ENCODE measurements around the gene ETFA. TPM values are rescaled to one million over a fixed set of nuclear protein-coding genes. Genes with fewer than 3 reads are reported as not detected.
A peak's percentile ranks its signal among the peaks of the same experiment; 100 is the strongest.

Gene ETFA
- total RNA-seq, 1 donor from 2014 or later, result 68.7 TPM

GRCh38 chr15:76345880-76346668, 34.8 kb upstream of the ETFA start:
- Histone ChIP-seq H3K36me3 (ENCODE audit: control insufficient read depth, insufficient read depth, low read length) (no peaks in the 10 kb centered on the region), H3K27me3 (ENCODE audit: control insufficient read depth, insufficient read depth, low read length) (peaks cover 63% of the 10 kb centered on the region), H3K4me3 (ENCODE audit: low read depth, low read length) (peak overlapping the region; percentile 18)
- TF ChIP-seq, protein P1, sequence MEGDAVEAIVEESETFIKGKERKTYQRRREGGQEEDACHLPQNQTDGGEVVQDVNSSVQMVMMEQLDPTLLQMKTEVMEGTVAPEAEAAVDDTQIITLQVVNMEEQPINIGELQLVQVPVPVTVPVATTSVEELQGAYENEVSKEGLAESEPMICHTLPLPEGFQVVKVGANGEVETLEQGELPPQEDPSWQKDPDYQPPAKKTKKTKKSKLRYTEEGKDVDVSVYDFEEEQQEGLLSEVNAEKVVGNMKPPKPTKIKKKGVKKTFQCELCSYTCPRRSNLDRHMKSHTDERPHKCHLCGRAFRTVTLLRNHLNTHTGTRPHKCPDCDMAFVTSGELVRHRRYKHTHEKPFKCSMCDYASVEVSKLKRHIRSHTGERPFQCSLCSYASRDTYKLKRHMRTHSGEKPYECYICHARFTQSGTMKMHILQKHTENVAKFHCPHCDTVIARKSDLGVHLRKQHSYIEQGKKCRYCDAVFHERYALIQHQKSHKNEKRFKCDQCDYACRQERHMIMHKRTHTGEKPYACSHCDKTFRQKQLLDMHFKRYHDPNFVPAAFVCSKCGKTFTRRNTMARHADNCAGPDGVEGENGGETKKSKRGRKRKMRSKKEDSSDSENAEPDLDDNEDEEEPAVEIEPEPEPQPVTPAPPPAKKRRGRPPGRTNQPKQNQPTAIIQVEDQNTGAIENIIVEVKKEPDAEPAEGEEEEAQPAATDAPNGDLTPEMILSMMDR (IDR thresholded peaks at IDR 0.05; ENCODE audit: insufficient read depth, low read length, poor library complexity, severe bottlenecking), result no peak
- no peak for DNase-seq (ENCODE audit: low read depth)

GRCh38 chr15:76345583-76345879, 34.3 kb upstream of the ETFA start:
- no peak for DNase-seq (ENCODE audit: low read depth)
- Histone ChIP-seq H3K4me3 (ENCODE audit: low read depth, low read length) (no peak overlapping the region), H3K27me3 (ENCODE audit: control insufficient read depth, insufficient read depth, low read length) (peaks cover 68% of the 10 kb centered on the region), H3K36me3 (ENCODE audit: control insufficient read depth, insufficient read depth, low read length) (no peaks in the 10 kb centered on the region)
- TF ChIP-seq, protein P1 (IDR thresholded peaks at IDR 0.05; ENCODE audit: insufficient read depth, low read length, poor library complexity, severe bottlenecking), result no peak

DNA sequence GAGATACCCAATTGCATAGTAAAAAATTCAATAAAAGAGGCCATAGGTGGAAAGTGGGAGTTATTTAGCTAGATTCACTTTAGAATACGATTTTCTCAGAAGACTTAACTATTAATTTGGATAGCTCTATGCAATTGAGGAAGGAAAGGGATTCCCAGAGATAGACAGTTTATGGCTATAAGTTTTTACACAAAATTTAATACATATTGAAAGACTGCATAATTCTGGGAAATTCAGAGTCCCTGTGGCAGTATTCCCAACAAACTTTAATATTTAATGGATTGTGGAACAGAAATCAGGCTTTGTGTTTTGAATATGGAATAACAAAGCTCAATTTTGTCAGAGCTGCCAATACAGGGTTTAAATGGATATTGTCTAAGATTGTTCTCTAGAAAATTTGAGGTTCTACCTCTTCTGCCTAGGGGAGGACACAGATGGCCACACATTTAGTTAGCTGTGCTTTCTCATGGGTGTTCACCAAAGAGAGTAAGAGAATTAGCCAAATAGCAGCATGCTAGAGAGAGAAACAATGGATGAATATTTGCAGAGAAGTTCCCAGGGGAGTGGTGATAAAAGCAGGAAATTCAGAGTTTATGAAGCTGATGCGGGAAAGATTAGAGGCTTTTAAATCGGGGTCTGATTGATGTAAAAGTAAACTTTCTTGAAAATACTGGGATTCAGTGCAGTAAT, 33.8 kb upstream of the ETFA start:
- no peak for DNase-seq (ENCODE audit: low read depth)
- H3K27me3 ChIP-seq (ENCODE audit: control insufficient read depth, insufficient read depth, low read length), result peaks cover 73% of the 10 kb centered on the region
- H3K4me3 ChIP-seq (ENCODE audit: low read depth, low read length), result no peak overlapping the region

GRCh38 chr15:76343313-76343996, 32.2 kb upstream of the ETFA start:
- no peak for DNase-seq (ENCODE audit: low read depth)
- Histone ChIP-seq H3K36me3 (ENCODE audit: control insufficient read depth, insufficient read depth, low read length) (no peaks in the 10 kb centered on the region), H3K4me3 (ENCODE audit: low read depth, low read length) (no peak overlapping the region), H3K27me3 (ENCODE audit: control insufficient read depth, insufficient read depth, low read length) (peaks cover 89% of the 10 kb centered on the region)
- TF ChIP-seq, protein P1 (IDR thresholded peaks at IDR 0.05; ENCODE audit: insufficient read depth, low read length, poor library complexity, severe bottlenecking), result no peak

More for the DNA sequence above, 33.8 kb upstream of the ETFA start:
- TF ChIP-seq, protein P1 (IDR thresholded peaks at IDR 0.05; ENCODE audit: insufficient read depth, low read length, poor library complexity, severe bottlenecking), result no peak
- H3K36me3 ChIP-seq (ENCODE audit: control insufficient read depth, insufficient read depth, low read length), result no peaks in the 10 kb centered on the region

DNA sequence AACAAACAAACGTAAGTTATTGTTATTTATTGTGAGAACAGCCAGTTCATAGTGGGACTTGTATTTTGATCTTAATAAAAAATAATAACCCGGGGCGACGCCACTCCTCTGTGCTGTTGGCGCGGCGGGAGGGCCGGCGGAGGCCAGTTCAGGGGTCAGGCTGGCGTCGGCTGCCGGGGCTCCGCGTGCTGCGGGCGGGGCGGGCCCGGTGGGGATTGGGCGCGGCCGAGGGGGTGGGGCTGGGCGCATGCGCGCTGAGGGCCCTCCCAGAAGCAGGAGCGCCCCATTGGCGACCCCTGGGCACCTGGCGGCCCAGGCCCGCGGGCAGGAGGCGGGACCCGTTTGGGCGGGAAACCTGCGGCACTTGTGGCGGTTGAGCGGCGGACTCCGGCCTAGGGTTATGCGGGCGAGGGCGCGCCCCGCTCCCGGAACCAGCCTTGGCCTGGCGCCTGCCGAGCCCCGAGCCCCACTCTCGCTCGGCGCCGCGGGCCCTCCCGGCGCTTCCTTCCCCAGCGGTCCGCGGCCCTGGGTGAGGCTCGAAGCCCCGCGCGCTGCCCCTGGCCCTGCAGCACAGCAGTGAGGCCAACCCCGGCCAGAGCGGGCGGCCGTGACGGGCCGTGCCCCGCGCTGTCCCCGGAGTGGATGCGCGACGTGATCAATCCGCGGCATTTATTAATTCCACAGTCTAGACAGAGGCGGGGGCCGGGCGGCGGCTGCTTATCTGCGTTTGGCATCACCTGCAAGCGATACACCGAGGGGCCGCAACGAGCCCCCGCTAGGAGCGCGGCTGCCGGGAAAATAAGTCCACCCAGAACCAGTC, 31.3 kb upstream of the ETFA start:
- TF ChIP-seq, protein P1 (IDR thresholded peaks at IDR 0.05; ENCODE audit: insufficient read depth, low read length, poor library complexity, severe bottlenecking), result no peak
- DNase-seq (ENCODE audit: low read depth), result no peak
- Histone ChIP-seq H3K27me3 (ENCODE audit: control insufficient read depth, insufficient read depth, low read length) (peaks cover 94% of the 10 kb centered on the region), H3K36me3 (ENCODE audit: control insufficient read depth, insufficient read depth, low read length) (no peaks in the 10 kb centered on the region), H3K4me3 (ENCODE audit: low read depth, low read length) (no peak overlapping the region)

Measured in kidney epithelial cell (primary cell).